IMR-90 (cell line): ENCODE data around the gene CKB. TPM values are rescaled to one million over a fixed set of nuclear protein-coding genes. Genes with fewer than 3 reads are reported as not detected.

Source experiments
- ATAC-seq: fragments of 200-7000 bp; cut with Tn5 transposase; 2 replicates; pipeline ENCODE4 v1.9.1; 2020; ENCODE audit warnings: low read depth, mild to moderate bottlenecking, moderate library complexity
- BruUV-seq: library from RNA; stranded (reverse); fragments of 400-500 nt; replicated peaks from 2 replicates; lab custom pipeline; 2021; lab: Mats Ljungman, UMichigan
- CTCF ChIA-PET: fragments of 300-600 bp; formaldehyde crosslinking; extraction: SDS; loops from one replicate; lab custom pipeline; 2021; ENCODE audit warnings: antibody characterized with exemption; lab: Yijun Ruan, JAX
- POLR2A ChIA-PET: fragments of 300-600 bp; sonication (Branson Sonifier 250); formaldehyde crosslinking; loops from one replicate; lab custom pipeline; 2022; ENCODE audit warnings: antibody characterized with exemption; ENCODE audit not compliant: unreplicated experiment; lab: Charles Lee
- DNase-seq: peaks from one replicate; pipeline ENCODE4 v3.0.0; 2013
- H2AFZ ChIP-seq: replicated peaks from 2 replicates; pipeline ENCODE3; 2013; ENCODE audit warnings: low read length, mild to moderate bottlenecking; ENCODE audit not compliant: poor library complexity
- H2AK5ac ChIP-seq: 2 replicates; pipeline ENCODE4 v1.6.1; 2013; ENCODE audit warnings: low read depth, low read length, inconsistent platforms
- H2AK9ac ChIP-seq: replicated peaks from 2 replicates; pipeline ENCODE3; 2013; ENCODE audit warnings: mild to moderate bottlenecking, low read depth, low read length, moderate library complexity; ENCODE audit not compliant: poor library complexity
- H2BK120ac ChIP-seq: 2 replicates; pipeline ENCODE4 v1.6.1; 2013; ENCODE audit warnings: low read depth, low read length, inconsistent platforms
- H2BK15ac ChIP-seq: 3 replicates; pipeline ENCODE4 v1.6.1; 2013; ENCODE audit warnings: low read depth, low read length, inconsistent platforms
- H2BK20ac ChIP-seq: 2 replicates; pipeline ENCODE4 v1.6.1; 2013; ENCODE audit warnings: low read depth, mild to moderate bottlenecking, inconsistent platforms, low read length, moderate library complexity
- H2BK5ac ChIP-seq: 2 replicates; pipeline ENCODE4 v1.6.1; 2013; ENCODE audit warnings: mild to moderate bottlenecking, low read depth, low read length, inconsistent platforms; ENCODE audit not compliant: poor library complexity, severe bottlenecking
- H3K14ac ChIP-seq: replicated peaks from 2 replicates; pipeline ENCODE4 v1.6.1; 2013; ENCODE audit warnings: low read depth, low read length, inconsistent platforms
- H3K18ac ChIP-seq: 2 replicates; pipeline ENCODE4 v1.6.1; 2013; ENCODE audit warnings: low read depth, low read length, control low read depth
- H3K23ac ChIP-seq: 2 replicates; pipeline ENCODE4 v1.6.1; 2013; ENCODE audit warnings: low read depth, low read length, inconsistent platforms
- H3K27ac ChIP-seq: 2 replicates; pipeline ENCODE4 v1.5.1; 2013; ENCODE audit warnings: mild to moderate bottlenecking, control low read depth, low read length; ENCODE audit not compliant: insufficient read depth
- H3K27me3 ChIP-seq: 2 replicates; pipeline ENCODE4 v1.6.1; 2013; ENCODE audit warnings: low read length; ENCODE audit not compliant: control insufficient read depth, insufficient read depth
- H3K36me3 ChIP-seq: 2 replicates; pipeline ENCODE4 v1.6.1; 2013; ENCODE audit warnings: low read length, mixed read lengths; ENCODE audit not compliant: control insufficient read depth, insufficient read depth
- H3K4ac ChIP-seq: 2 replicates; pipeline ENCODE4 v1.6.1; 2013; ENCODE audit warnings: low read depth, low read length, inconsistent platforms
- H3K4me1 ChIP-seq: 2 replicates; pipeline ENCODE4 v1.6.1; 2013; ENCODE audit warnings: low read length, mixed read lengths; ENCODE audit not compliant: control insufficient read depth, insufficient read depth
- H3K4me2 ChIP-seq: 2 replicates; pipeline ENCODE4 v1.6.1; 2013; ENCODE audit warnings: low read depth, mild to moderate bottlenecking, control low read depth, low read length, moderate library complexity
- H3K4me3 ChIP-seq: 2 replicates; pipeline ENCODE4 v1.5.1; 2013; ENCODE audit warnings: low read depth, mild to moderate bottlenecking, control low read depth, low read length, moderate library complexity; ENCODE audit not compliant: insufficient read depth
- H3K56ac ChIP-seq: 2 replicates; pipeline ENCODE4 v1.6.1; 2013; ENCODE audit warnings: low read length, inconsistent platforms; ENCODE audit not compliant: insufficient read depth; ENCODE audit errors: extremely low read depth
- H3K79me1 ChIP-seq, 2 experiments: 2 replicates each; pipeline ENCODE4 v1.6.1; 2013; ENCODE audit warnings: low read length in 2 of 2, inconsistent platforms in 1 of 2, low read depth in 1 of 2
- H3K9ac ChIP-seq: 2 replicates; pipeline ENCODE4 v1.6.1; 2013; ENCODE audit warnings: low read depth, low read length, control low read depth
- H3K9me1 ChIP-seq: 2 replicates; pipeline ENCODE4 v1.6.1; 2013; ENCODE audit warnings: low read length, inconsistent platforms; ENCODE audit not compliant: insufficient read depth
- H3K9me3 ChIP-seq: 2 replicates; pipeline ENCODE4 v1.6.1; 2013; ENCODE audit warnings: low read length; ENCODE audit not compliant: control insufficient read depth, insufficient read depth
- H4K20me1 ChIP-seq: 2 replicates; pipeline ENCODE4 v1.6.1; 2013; ENCODE audit warnings: low read length, inconsistent platforms; ENCODE audit not compliant: insufficient read depth
- H4K5ac ChIP-seq: 2 replicates; pipeline ENCODE4 v1.6.1; 2013; ENCODE audit warnings: mild to moderate bottlenecking, low read depth, low read length, control low read depth
- H4K8ac ChIP-seq, 2 experiments: 2 replicates each; pipeline ENCODE4 v1.6.1; 2013; ENCODE audit warnings: low read depth in 2 of 2, low read length in 2 of 2, control low read depth in 1 of 2, inconsistent platforms in 1 of 2
- H4K91ac ChIP-seq: 2 replicates; pipeline ENCODE4 v1.6.1; 2013; ENCODE audit warnings: low read depth, low read length, inconsistent platforms; ENCODE audit not compliant: insufficient read depth
- BHLHE40 ChIP-seq: fragments of 150-350 bp; IDR thresholded peaks from 2 replicates; pipeline ENCODE4 v1.6.1; 2016; ENCODE audit warnings: mild to moderate bottlenecking, low read depth, low read length
- CEBPB ChIP-seq: IDR thresholded peaks from 2 replicates; pipeline ENCODE4 v1.6.1; 2012; ENCODE audit warnings: low read depth, low read length, improper control_type of control experiment
- CHD1 ChIP-seq: IDR thresholded peaks from 2 replicates; pipeline ENCODE4 v1.6.1; 2012; ENCODE audit warnings: low read depth, low read length, improper control_type of control experiment
- CTCF ChIP-seq: conservative IDR thresholded peaks from 2 replicates; pipeline ENCODE4 v1.5.1; 2012; ENCODE audit warnings: mild to moderate bottlenecking, low read depth, low read length, improper control_type of control experiment
- ELK1 ChIP-seq: fragments of 150-350 bp; IDR thresholded peaks from 2 replicates; pipeline ENCODE4 v1.6.1; 2016; ENCODE audit warnings: low read depth, mild to moderate bottlenecking, low read length, moderate library complexity, borderline replicate concordance
- FOS ChIP-seq: fragments of 150-350 bp; IDR thresholded peaks from 2 replicates; pipeline ENCODE4 v1.6.1; 2016; ENCODE audit warnings: low read depth, low read length
- MAFK ChIP-seq: IDR thresholded peaks from 2 replicates; pipeline ENCODE4 v1.6.1; 2012; ENCODE audit warnings: low read depth, low read length, improper control_type of control experiment
- MAZ ChIP-seq: IDR thresholded peaks from 2 replicates; pipeline ENCODE4 v1.6.1; 2012; ENCODE audit warnings: low read depth, mild to moderate bottlenecking, low read length, improper control_type of control experiment, moderate library complexity, borderline replicate concordance
- NFE2L2 ChIP-seq: fragments of 150-350 bp; IDR thresholded peaks from 2 replicates; pipeline ENCODE4 v1.6.1; 2016; ENCODE audit warnings: low read depth, mild to moderate bottlenecking, low read length
- POLR2A ChIP-seq: IDR thresholded peaks from 2 replicates; pipeline ENCODE4 v1.6.1; 2012; ENCODE audit warnings: mild to moderate bottlenecking, low read depth, low read length
- RAD21 ChIP-seq: IDR thresholded peaks from 2 replicates; pipeline ENCODE4 v1.6.1; 2012; ENCODE audit warnings: low read length, improper control_type of control experiment
- RCOR1 ChIP-seq: IDR thresholded peaks from 2 replicates; pipeline ENCODE4 v1.6.1; 2012; ENCODE audit warnings: mild to moderate bottlenecking, low read length, improper control_type of control experiment; ENCODE audit not compliant: insufficient replicate concordance
- RFX5 ChIP-seq: IDR thresholded peaks from 2 replicates; pipeline ENCODE4 v1.8.0; 2012; ENCODE audit warnings: low read depth, mild to moderate bottlenecking, low read length, moderate library complexity
- SMC3 ChIP-seq: fragments of 150-350 bp; IDR thresholded peaks from 2 replicates; pipeline ENCODE4 v1.6.1; 2016; ENCODE audit warnings: low read depth, mild to moderate bottlenecking, antibody characterized with exemption, low read length, moderate library complexity
- USF2 ChIP-seq: fragments of 150-350 bp; IDR thresholded peaks from 2 replicates; pipeline ENCODE4 v1.6.1; 2017; ENCODE audit warnings: mild to moderate bottlenecking, antibody characterized with exemption, low read length, low read depth
- WGBS, 2 experiments: methylation state at CpG; one replicate each; pipeline versions ENCODE4 v1.1.5 to v1.1.7; 2013; ENCODE audit warnings: missing lambda C conversion rate in 2 of 2; ENCODE audit not compliant: insufficient read length in 1 of 2; ENCODE audit errors: extremely low coverage in 2 of 2; 5-methylcytosine and 5-hydroxymethylcytosine counted together
- dilution Hi-C: fragments of 300-500 bp; cut with HindIII; formaldehyde crosslinking; loops from one replicate; pipeline ENCODE4 v1.14.3; 2018; ENCODE audit warnings: low sequenced_read_pairs; ENCODE audit not compliant: unreplicated experiment
- in situ Hi-C: fragments of 300-500 bp; cut with MboI; formaldehyde crosslinking; loops from 3 replicates; pipeline ENCODE4 v1.14.3; 2019; ENCODE audit warnings: low sequenced_read_pairs, inconsistent platforms, mixed read lengths
- intact Hi-C: fragments of 100-400 bp; cut with micrococcal nuclease; formaldehyde crosslinking; loops from 2 replicates; pipeline ENCODE4 v1.10.0; 2022
- polyA plus RNA-seq, 3 experiments: library from polyadenylated mRNA; depleted of rRNA; stranded (reverse); fragments of >200 nt; gene quantifications; 2 replicates each; pipeline ENCODE4 v1.2.3, GENCODE V29; 2012; ENCODE audit warnings: low replicate concordance in 1 of 3
- total RNA-seq: library from RNA; depleted of rRNA; stranded (reverse); fragments of >200 nt; gene quantifications from 2 replicates; pipeline ENCODE4 v1.2.3, GENCODE V29; 2012

The CKB gene
- total and polyA plus RNA-seq, 2 of the 4 experiments (the other 2 are of a cell fraction), result 17.7 to 82.6 TPM

- no peaks in the 10 kb centered on the region for H3K27me3 ChIP-seq
These were observed 9.0 kb upstream of the CKB start for GRCh38 chr14:103531421-103532215.

More at GRCh38 chr14:103531421-103532215, 9.0 kb upstream of the CKB start:
- Histone ChIP-seq H2AK5ac (no peak overlapping the region), H3K9me1 (peaks cover 13% of the 10 kb centered on the region), H4K20me1 (peaks cover 26% of the 10 kb centered on the region), H3K27ac (no peak overlapping the region), H3K9me3 (no peaks in the 10 kb centered on the region), H3K4me1 (peaks cover 11% of the 10 kb centered on the region), H3K9ac (no peak overlapping the region), H3K18ac (no peak overlapping the region), H2AK9ac (no peak overlapping the region), H4K5ac (no peak overlapping the region), H3K79me1 (peaks cover 0 to 44% of the 10 kb centered on the region in 2 experiments; a peak in 3 of 4 replicates), H2BK20ac (no peak overlapping the region), H2AFZ (no peak overlapping the region), H4K91ac (no peak overlapping the region), H3K23ac (no peak overlapping the region), H4K8ac (no peak overlapping the region), H3K4me2 (no peak overlapping the region), H3K4me3 (no peak overlapping the region), H2BK5ac (no peak overlapping the region), H3K14ac (no peak overlapping the region), H2BK120ac (no peak overlapping the region), H2BK15ac (no peak overlapping the region), H3K36me3 (peaks cover 12% of the 10 kb centered on the region; the same call in 1 of the 2 replicates), H3K4ac (no peak overlapping the region), H3K56ac (no peak overlapping the region)
- POLR2A ChIA-PET, result no interaction called here
- DNase-seq (no peak), ATAC-seq (no peak)
- in situ Hi-C loops, result no loop called here
- no TSS peak for BruUV-seq
- CTCF ChIA-PET, result no interaction called here
- intact Hi-C loops, result no loop called here
- dilution Hi-C loops, result no loop called here
- WGBS, 2 experiments, result 91% methylated on average over 9 of the region's 15 CpGs; no CpG with 5 or more reads in 1 of the 2 experiments
- TF ChIP-seq RAD21, result no peak
- no peak for TF ChIP-seq USF2
- no peak for TF ChIP-seq CEBPB
- no peak for TF ChIP-seq RFX5
- TF ChIP-seq CTCF, result no peak
- TF ChIP-seq FOS, result no peak
- no peak for TF ChIP-seq RCOR1
- TF ChIP-seq NFE2L2, result no peak
- no peak for TF ChIP-seq POLR2A
- TF ChIP-seq CHD1, result no peak
- no peak for TF ChIP-seq SMC3
- no peak for TF ChIP-seq MAFK
- TF ChIP-seq MAZ, result no peak
- no peak for TF ChIP-seq BHLHE40
- TF ChIP-seq ELK1, result no peak
